Measurements from ENCODE around the gene ZMIZ1. TPM values are rescaled to one million over a fixed set of nuclear protein-coding genes. Genes with fewer than 3 reads are reported as not detected.

The ZMIZ1 gene
- polyA plus RNA-seq, 1 donor, result 40.1 TPM

DNA sequence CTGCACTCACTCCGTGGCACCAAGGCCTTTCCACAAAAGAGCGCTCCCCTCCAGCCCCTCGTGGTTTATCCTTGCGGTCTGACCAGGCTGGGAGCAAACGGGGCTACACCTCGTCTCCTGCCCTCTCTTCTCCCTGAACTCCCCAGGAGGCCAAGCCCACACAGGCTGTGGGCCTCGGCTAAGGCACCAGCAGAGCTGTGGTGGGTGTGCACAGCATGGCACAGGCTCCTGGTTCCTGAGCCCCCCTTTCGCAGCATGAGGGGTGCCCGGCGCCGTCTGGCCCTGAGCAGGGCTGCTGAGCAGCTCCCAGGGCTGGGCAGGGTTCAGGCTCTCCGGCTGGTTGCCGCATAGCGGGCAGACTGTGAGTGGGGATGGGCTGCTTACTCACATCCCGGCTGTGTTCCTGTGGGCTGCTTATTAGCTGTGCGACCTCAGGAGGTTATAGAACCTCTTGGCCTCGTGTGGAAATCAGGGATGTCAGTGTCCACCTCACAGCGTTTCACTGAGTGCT, 90.4 kb downstream of the ZMIZ1 start:
- H3K27ac ChIP-seq (ENCODE audit: low read length), result no peak overlapping the region
- peaks cover 4% of the 10 kb centered on the region for H3K9me3 ChIP-seq (ENCODE audit: control insufficient read depth, low read depth, low read length)
- no peak overlapping the region for H3K4me3 ChIP-seq (ENCODE audit: low read length)
- peaks cover 41% of the 10 kb centered on the region for H3K36me3 ChIP-seq (ENCODE audit: control insufficient read depth, insufficient read depth, low read length)
- H3K4me1 ChIP-seq (ENCODE audit: control insufficient read depth, insufficient read depth, low read length), result peaks cover 28% of the 10 kb centered on the region
- no CpG with 5 or more reads among the region's 18 CpGs for WGBS (ENCODE audit: insufficient coverage, low lambda C conversion rate)
- DNase-seq, result no peak
- H3K27me3 ChIP-seq (ENCODE audit: control insufficient read depth, insufficient read depth, low read length), result no peaks in the 10 kb centered on the region

- Histone ChIP-seq H3K4me1 (ENCODE audit: control insufficient read depth, insufficient read depth, low read length) (peaks cover 28% of the 10 kb centered on the region), H3K27ac (ENCODE audit: low read length) (no peak overlapping the region), H3K9me3 (ENCODE audit: control insufficient read depth, low read depth, low read length) (peaks cover 4% of the 10 kb centered on the region), H3K4me3 (ENCODE audit: low read length) (no peak overlapping the region), H3K27me3 (ENCODE audit: control insufficient read depth, insufficient read depth, low read length) (no peaks in the 10 kb centered on the region), H3K36me3 (ENCODE audit: control insufficient read depth, insufficient read depth, low read length) (peaks cover 42% of the 10 kb centered on the region)
- no CpG with 5 or more reads among the region's 15 CpGs for WGBS (ENCODE audit: insufficient coverage, low lambda C conversion rate)
- no peak for DNase-seq
Observed at GRCh38 chr10:79159785-79160184, 91.0 kb downstream of the ZMIZ1 start.

DNA sequence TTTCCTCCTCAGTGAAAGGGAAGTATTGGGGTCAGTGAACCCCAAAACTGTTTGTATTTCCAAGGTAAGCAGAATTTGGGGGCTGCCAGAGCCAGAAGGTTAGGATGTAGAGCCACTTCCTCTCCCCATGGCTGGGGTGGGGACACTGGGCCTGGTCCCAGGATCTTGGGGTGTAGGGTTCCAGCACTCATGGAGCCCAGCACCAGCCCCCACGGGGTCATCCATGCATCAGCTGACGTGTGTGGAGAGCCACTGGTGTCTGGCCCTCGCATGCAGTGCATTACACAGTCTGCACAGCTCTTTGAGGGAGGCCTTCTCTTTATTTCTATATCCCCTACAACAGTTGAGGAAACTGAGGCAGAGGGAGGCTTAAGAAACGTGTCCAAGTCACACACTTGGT, 91.4 kb downstream of the ZMIZ1 start:
- DNase-seq, result no peak
- no CpG with 5 or more reads among the region's 4 CpGs for WGBS (ENCODE audit: insufficient coverage, low lambda C conversion rate)
- Histone ChIP-seq H3K4me3 (ENCODE audit: low read length) (no peak overlapping the region), H3K27me3 (ENCODE audit: control insufficient read depth, insufficient read depth, low read length) (no peaks in the 10 kb centered on the region), H3K36me3 (ENCODE audit: control insufficient read depth, insufficient read depth, low read length) (peaks cover 43% of the 10 kb centered on the region), H3K9me3 (ENCODE audit: control insufficient read depth, low read depth, low read length) (peaks cover 4% of the 10 kb centered on the region), H3K4me1 (ENCODE audit: control insufficient read depth, insufficient read depth, low read length) (peaks cover 28% of the 10 kb centered on the region), H3K27ac (ENCODE audit: low read length) (no peak overlapping the region)

- Histone ChIP-seq H3K36me3 (ENCODE audit: control insufficient read depth, insufficient read depth, low read length) (peaks cover 51% of the 10 kb centered on the region), H3K4me3 (ENCODE audit: low read length) (no peak overlapping the region), H3K4me1 (ENCODE audit: control insufficient read depth, insufficient read depth, low read length) (peaks cover 25% of the 10 kb centered on the region), H3K27me3 (ENCODE audit: control insufficient read depth, insufficient read depth, low read length) (no peaks in the 10 kb centered on the region), H3K9me3 (ENCODE audit: control insufficient read depth, low read depth, low read length) (peaks cover 4% of the 10 kb centered on the region), H3K27ac (ENCODE audit: low read length) (no peak overlapping the region)
- no peak for DNase-seq
- no CpG with 5 or more reads among the region's 5 CpGs for WGBS (ENCODE audit: insufficient coverage, low lambda C conversion rate)
Observed at GRCh38 chr10:79161557-79161956, 92.8 kb downstream of the ZMIZ1 start.

DNA sequence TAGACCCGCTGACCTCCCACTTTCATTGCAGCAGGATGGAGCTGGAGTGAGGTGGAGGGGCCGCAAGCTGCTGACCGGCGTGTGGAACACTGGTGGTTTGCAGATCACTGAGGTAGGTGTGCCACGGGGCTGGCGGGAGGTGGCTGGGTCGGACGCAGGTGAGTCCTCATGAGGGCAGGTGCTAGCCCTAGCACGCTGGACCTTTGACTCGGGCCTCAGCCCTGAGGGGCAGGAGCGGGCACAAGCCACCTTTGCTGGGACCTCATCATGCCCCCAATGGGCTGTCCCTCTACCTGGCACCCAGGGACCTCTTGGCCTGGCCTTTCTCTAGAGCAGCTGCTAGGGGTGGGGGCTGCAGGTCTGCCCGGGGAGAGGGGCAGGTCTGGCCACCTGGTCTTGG, 93.3 kb downstream of the ZMIZ1 start:
- Histone ChIP-seq H3K9me3 (ENCODE audit: control insufficient read depth, low read depth, low read length) (peaks cover 4% of the 10 kb centered on the region), H3K4me3 (ENCODE audit: low read length) (no peak overlapping the region), H3K27me3 (ENCODE audit: control insufficient read depth, insufficient read depth, low read length) (no peaks in the 10 kb centered on the region), H3K4me1 (ENCODE audit: control insufficient read depth, insufficient read depth, low read length) (peaks cover 24% of the 10 kb centered on the region), H3K27ac (ENCODE audit: low read length) (no peak overlapping the region), H3K36me3 (ENCODE audit: control insufficient read depth, insufficient read depth, low read length) (peaks cover 55% of the 10 kb centered on the region)
- WGBS (ENCODE audit: insufficient coverage, low lambda C conversion rate), result no CpG with 5 or more reads among the region's 12 CpGs
- DNase-seq, result no peak

- Histone ChIP-seq H3K36me3 (ENCODE audit: control insufficient read depth, insufficient read depth, low read length) (peaks cover 65% of the 10 kb centered on the region), H3K27me3 (ENCODE audit: control insufficient read depth, insufficient read depth, low read length) (no peaks in the 10 kb centered on the region), H3K9me3 (ENCODE audit: control insufficient read depth, low read depth, low read length) (peaks cover 4% of the 10 kb centered on the region), H3K4me1 (ENCODE audit: control insufficient read depth, insufficient read depth, low read length) (peaks cover 13% of the 10 kb centered on the region), H3K4me3 (ENCODE audit: low read length) (no peak overlapping the region), H3K27ac (ENCODE audit: low read length) (no peak overlapping the region)
- no CpG with 5 or more reads among the region's 17 CpGs for WGBS (ENCODE audit: insufficient coverage, low lambda C conversion rate)
- no peak for DNase-seq
Observed at GRCh38 chr10:79162861-79163665, 94.3 kb downstream of the ZMIZ1 start.

DNA sequence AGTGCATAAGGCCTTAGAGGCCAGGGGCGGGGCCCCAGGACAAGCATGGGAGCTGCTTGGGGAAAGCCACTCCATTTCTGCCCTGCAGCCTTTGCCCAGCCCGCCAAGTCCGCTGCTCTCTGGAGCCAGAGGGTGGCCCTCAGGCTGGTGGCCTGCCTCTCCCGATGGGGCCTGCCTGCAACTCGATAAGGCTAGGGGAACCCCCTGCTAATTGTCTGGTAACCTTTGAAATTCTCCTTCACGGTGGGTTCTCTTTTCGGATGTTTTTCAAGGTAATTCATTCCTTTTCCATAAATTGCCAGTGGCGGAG, 94.9 kb downstream of the ZMIZ1 start:
- Histone ChIP-seq H3K27ac (ENCODE audit: low read length) (no peak overlapping the region), H3K4me3 (ENCODE audit: low read length) (no peak overlapping the region), H3K27me3 (ENCODE audit: control insufficient read depth, insufficient read depth, low read length) (no peaks in the 10 kb centered on the region), H3K36me3 (ENCODE audit: control insufficient read depth, insufficient read depth, low read length) (peaks cover 65% of the 10 kb centered on the region), H3K9me3 (ENCODE audit: control insufficient read depth, low read depth, low read length) (peaks cover 4% of the 10 kb centered on the region), H3K4me1 (ENCODE audit: control insufficient read depth, insufficient read depth, low read length) (peaks cover 8% of the 10 kb centered on the region)
- peak in 1 of 2 donors; percentile 62 for DNase-seq
- 50% methylated on average over 2 of the region's 8 CpGs for WGBS (ENCODE audit: insufficient coverage, low lambda C conversion rate)

DNA sequence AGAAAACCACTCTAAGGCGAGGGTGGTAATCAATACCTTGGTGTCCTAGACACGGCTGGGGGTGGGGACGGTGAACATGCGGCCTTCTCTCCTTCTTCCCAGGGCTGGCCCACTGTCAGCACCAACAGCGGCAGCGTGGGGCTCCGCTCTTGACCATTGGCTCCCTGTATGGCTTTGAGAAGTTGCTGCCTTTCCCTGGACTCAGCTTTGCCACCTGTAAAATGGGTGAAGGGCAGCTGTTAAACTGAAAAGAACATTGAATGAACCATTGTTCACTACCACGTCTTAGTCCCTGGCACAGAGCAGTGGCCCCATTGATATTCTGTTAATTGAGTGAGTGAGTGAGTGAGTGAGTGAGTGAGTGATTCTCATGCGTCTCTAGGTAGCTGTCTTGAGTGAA, 95.3 kb downstream of the ZMIZ1 start:
- H3K27ac ChIP-seq (ENCODE audit: low read length), result no peak overlapping the region

GRCh38 chr10:79165070-79165778, 96.5 kb downstream of the ZMIZ1 start:
- DNase-seq, result no peak
- no peak overlapping the region for H3K4me3 ChIP-seq (ENCODE audit: low read length)
- H3K27me3 ChIP-seq (ENCODE audit: control insufficient read depth, insufficient read depth, low read length), result no peaks in the 10 kb centered on the region
- WGBS (ENCODE audit: insufficient coverage, low lambda C conversion rate), result no CpG with 5 or more reads among the region's 11 CpGs
- peaks cover 71% of the 10 kb centered on the region for H3K36me3 ChIP-seq (ENCODE audit: control insufficient read depth, insufficient read depth, low read length)
- no peaks in the 10 kb centered on the region for H3K4me1 ChIP-seq (ENCODE audit: control insufficient read depth, insufficient read depth, low read length)
- H3K27ac ChIP-seq (ENCODE audit: low read length), result no peak overlapping the region
- no peaks in the 10 kb centered on the region for H3K9me3 ChIP-seq (ENCODE audit: control insufficient read depth, low read depth, low read length)

More for the DNA sequence above, 95.3 kb downstream of the ZMIZ1 start:
- no peak overlapping the region for H3K4me3 ChIP-seq (ENCODE audit: low read length)
- peaks cover 65% of the 10 kb centered on the region for H3K36me3 ChIP-seq (ENCODE audit: control insufficient read depth, insufficient read depth, low read length)
- 100% methylated on average over 1 of the region's 9 CpGs for WGBS (ENCODE audit: insufficient coverage, low lambda C conversion rate)
- no peaks in the 10 kb centered on the region for H3K27me3 ChIP-seq (ENCODE audit: control insufficient read depth, insufficient read depth, low read length)
- peaks cover 3% of the 10 kb centered on the region for H3K9me3 ChIP-seq (ENCODE audit: control insufficient read depth, low read depth, low read length)
- H3K4me1 ChIP-seq (ENCODE audit: control insufficient read depth, insufficient read depth, low read length), result peaks cover 4% of the 10 kb centered on the region
- DNase-seq, result no peak

GRCh38 chr10:79166312-79166721, 97.6 kb downstream of the ZMIZ1 start:
- H3K4me3 ChIP-seq (ENCODE audit: low read length), result no peak overlapping the region
- H3K27ac ChIP-seq (ENCODE audit: low read length), result no peak overlapping the region
- no CpG with 5 or more reads among the region's 7 CpGs for WGBS (ENCODE audit: insufficient coverage, low lambda C conversion rate)
- no peaks in the 10 kb centered on the region for H3K4me1 ChIP-seq (ENCODE audit: control insufficient read depth, insufficient read depth, low read length)
- no peaks in the 10 kb centered on the region for H3K27me3 ChIP-seq (ENCODE audit: control insufficient read depth, insufficient read depth, low read length)
- DNase-seq, result no peak
- no peaks in the 10 kb centered on the region for H3K9me3 ChIP-seq (ENCODE audit: control insufficient read depth, low read depth, low read length)
- H3K36me3 ChIP-seq (ENCODE audit: control insufficient read depth, insufficient read depth, low read length), result peaks cover 72% of the 10 kb centered on the region
